ENCODE data around the gene DAZAP1. TPM values are rescaled to one million over a fixed set of nuclear protein-coding genes. Genes with fewer than 3 reads are reported as not detected.

The DAZAP1 gene
- polyA plus RNA-seq, 12 donors: 53.6 to 125 (median 62.2) TPM; not detected in 1

- no peak for DNase-seq
These were observed 14.5 kb downstream of the DAZAP1 start for GRCh38 chr19:1421958-1422305.

DNA sequence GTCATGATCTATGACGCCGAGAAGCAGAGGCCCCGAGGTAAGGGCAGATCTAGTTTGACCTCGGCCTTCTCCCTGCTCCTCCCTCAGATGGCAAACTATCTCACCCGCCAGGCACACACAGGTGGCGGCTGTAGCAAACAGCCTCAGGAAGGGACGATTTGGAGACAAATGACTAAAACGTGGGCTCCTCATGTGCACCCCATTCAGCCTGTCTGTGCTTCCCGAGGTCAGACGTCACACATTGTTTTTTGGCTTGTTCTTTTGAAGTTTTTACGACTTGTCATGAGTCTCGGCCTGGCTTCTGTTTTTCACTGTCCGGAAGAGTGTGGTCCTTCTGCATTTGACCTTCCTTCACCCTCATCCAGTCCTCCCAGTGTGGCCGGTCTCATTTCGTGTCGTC lies 15.0 kb downstream of the DAZAP1 start:
- DNase-seq: no peak

- no peak for DNase-seq
These were observed 15.6 kb downstream of the DAZAP1 start for GRCh38 chr19:1422943-1423342.

- DNase-seq: no peak
These were observed 16.2 kb downstream of the DAZAP1 start for GRCh38 chr19:1423436-1424191.

- no peak for DNase-seq
These were observed 17.0 kb downstream of the DAZAP1 start for GRCh38 chr19:1424192-1424955.

DNA sequence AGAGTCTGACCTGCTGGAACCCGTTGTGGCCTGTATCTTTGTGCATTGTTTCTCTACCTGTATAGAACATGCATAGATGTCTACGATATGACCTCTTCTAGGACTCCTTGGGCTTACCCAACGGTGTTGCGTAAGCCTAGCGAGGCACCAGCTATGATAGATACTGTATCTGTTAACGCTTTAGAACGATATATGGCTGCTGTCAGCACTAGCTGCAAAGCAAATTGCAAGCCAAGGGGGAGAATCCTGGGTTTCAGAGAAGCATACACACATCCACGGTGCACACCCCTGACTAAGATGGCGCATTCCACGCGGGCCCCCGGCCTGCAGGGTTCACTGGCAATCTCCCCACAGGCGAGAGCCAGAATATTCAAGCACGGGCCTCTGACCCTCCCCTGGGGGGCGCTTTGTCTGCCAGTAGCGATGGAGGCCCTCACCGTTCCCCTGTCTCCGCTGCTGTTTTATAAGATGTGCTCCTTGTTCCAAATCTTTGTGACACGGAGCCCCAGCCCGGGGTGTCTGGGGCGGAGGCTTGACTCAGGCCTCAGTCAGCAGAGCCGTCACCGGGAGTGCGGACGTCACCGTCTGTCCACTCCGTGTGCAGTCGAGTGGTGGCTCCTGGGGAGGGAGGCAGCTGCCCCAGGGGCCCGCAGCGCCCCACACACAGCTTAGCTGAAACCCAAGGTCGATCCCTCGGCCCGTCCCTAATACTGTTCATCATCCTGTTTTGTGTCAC lies 17.9 kb downstream of the DAZAP1 start:
- DNase-seq: no peak

DNA sequence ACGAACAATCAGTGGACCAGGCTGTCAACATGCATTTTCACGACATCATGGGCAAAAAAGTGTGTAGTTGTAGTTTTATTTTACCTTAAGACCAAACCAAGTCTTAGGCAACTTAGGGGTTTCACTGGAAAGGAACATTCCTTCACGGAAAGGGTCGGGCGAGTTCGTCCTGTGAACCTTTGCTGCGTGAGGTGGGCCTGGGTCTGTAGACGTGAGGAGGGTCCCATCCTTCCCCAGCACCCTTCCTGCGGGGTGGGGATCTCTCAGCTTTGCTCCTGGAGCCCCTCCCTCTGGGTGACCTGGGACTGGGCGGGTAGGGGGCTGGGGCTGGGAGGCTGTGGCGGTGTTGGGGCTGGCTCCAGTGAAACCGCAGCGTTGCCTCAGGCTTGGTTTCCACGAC lies 18.5 kb downstream of the DAZAP1 start:
- DNase-seq: no peak

- no peak for DNase-seq
These were observed 19.4 kb downstream of the DAZAP1 start for GRCh38 chr19:1426736-1427135.

DNA sequence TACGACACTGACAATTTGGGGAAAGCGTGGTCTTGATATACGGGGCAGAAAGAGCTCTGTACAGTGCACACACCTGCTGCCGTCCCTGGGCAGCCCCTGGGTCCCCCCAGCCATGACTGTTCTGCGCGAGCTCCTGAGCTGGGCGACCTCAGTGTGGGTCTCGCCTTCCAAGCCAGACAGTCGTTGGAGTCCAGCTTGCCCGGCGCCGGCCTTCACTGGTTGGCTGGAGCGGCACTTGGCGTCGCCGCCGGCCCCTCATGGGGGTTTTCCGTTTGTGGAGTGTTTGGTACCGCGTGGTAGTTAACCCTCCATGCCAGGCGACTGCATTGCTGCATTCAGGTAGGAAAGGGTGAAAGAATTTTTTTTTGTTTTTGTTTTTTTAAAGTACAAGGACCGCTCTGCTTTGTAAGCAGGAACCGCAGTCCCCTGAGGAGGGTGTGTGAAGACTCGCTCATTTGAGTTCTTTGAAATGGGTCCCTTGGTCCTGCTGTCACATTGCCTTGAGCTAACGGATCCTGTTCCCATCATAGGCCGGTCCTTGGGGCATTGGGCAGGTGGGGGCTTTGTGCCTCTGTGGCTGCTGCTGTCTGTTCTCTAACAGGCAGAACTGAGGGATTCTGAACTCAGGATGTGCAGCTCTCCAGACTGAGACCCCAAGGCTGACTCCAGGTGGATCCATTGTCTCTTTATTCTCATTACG lies 20.0 kb downstream of the DAZAP1 start:
- DNase-seq: no peak

GRCh38 chr19:1428738-1429391 lies 21.5 kb downstream of the DAZAP1 start:
- no peak for DNase-seq

GRCh38 chr19:1429750-1430149 lies 22.4 kb downstream of the DAZAP1 start:
- no peak for DNase-seq

DNA sequence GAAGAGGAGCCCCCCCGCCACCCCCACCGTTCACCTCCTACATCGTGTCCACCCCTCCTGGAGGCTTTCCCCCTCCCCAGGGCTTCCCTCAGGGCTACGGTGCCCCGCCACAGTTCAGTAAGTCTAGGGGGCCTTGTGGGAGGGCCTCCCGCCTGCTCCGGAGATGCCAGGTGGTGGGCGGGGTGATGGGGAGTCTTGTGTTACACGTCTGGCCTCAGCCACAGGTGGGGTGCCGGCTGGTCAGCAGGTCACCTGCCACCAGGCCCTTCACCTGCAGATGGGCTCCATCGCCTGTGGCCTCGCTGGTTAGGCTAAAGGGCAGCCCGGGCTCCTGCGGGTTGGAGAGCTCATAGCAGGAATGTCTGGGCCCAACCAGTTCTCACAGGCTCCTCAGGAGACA lies 22.9 kb downstream of the DAZAP1 start:
- no peak for DNase-seq

DNA sequence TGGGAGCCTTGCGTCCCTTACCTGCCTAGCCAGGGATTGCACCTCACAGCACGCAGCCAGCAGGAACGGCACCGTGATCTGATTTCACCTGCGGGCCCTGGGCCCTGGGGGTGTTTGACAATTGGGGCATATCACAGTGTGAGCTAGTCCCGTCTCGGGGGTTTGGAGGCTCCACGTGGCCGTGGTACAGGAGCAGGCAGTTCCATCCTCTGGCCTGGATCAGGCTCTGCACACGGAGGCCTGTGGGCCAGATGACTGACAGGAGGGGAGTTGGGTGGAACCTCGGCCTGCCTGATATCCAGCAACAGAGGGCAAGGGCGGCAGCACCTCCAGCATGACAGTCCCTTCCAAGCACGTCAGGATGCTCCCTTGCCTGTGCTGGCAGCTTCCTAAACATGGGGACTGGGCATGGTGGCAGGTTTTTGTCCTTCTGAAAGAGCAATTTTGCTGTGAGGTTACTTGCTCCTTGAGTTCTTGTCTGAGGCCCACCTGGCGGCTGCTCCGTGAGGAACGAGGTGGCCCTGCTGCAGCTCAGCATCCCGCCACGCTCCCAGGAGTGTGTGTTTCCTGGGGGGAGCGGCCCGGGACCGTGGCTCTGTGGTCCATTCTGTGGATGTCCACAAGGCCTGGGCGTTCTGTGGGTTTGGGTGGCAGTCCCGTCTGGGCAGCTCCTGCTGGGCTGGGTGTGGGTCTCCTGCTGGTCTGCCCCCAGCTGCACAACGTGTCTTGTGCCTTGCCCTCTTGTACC lies 24.5 kb downstream of the DAZAP1 start:
- DNase-seq: no peak

DNA sequence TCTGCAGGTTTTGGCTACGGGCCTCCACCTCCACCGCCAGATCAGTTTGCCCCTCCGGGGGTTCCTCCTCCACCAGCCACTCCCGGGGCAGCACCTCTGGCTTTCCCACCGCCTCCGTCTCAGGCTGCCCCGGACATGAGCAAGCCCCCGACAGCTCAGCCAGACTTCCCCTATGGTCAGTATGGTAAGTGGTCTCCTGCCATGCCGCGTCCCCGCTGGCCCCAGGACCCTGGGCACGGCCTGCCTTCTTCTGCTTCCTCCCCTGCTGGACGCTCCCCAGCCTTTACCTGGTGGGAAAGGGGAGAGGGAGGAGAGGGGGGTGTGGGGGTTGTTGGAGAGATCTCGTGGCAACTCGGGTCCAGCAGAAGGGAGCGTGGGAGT lies 25.1 kb downstream of the DAZAP1 start:
- DNase-seq: no peak

- no peak for DNase-seq
These were observed 26.0 kb downstream of the DAZAP1 start for GRCh38 chr19:1433119-1434039.

- DNase-seq: no peak
These were observed 26.6 kb downstream of the DAZAP1 start for GRCh38 chr19:1434040-1434366.

- DNase-seq: no peak
These were observed 27.2 kb downstream of the DAZAP1 start for GRCh38 chr19:1434577-1435060.

DNA sequence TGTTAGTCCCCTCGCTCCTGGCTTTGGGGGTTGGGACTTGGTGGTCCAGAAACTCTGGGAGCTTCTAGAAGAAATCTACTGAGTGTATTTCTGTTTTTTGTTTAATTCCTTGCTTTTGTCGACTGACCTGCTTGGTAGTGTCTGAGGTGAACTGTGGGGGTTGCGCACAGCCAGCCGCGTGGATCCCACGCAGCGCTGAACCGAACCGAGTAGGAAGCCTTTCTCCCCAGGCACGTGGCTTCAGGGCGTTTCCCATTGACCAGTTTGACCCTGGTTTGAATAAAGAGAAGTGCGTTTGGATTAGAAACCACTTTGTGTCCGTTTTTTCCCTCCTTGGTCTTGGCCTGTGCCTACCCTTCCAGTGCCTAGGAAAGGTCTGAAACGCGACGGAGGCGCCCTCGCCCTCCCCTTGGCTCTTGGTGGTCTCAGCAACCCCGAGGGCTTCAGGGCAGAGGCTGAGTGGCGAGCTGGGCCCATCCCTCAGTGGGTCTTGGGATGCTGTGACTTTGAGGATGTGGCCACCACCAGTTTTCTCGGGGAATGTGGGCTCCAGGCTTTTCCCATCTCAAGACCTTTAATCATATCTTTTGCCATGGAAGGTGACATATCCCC lies 28.1 kb downstream of the DAZAP1 start:
- no peak for DNase-seq

DNA sequence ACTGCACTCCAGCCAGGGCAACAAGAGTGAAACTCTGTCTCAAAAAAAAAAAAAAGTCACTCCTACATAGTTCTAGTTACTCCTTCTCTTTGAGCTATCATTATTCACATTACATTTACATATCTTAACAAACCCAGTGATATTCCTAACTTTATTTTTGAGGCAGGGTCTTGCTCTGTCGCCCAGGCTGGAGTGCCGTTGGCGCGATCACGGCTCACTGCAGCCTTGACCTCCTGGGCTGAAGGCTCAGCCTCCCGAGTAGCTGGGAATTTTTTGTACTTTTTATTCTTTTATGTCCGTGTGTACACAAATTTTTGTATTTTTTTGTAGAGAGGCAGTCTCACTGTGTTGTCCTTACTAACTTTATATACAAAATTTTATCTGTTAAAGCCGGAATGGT lies 30.2 kb downstream of the DAZAP1 start:
- no peak for DNase-seq
